DMS79 treated with DMSO at 0.1 percent for 48 hours (cell line): Measurements from ENCODE around the gene LBH.
"Not testable (repeated sequence)": the region's sequence is repeated elsewhere in the genome, so short reads cannot be mapped to it uniquely, and the experiment has no call there.

Experiments
- DNase-seq: peaks from one replicate; lab custom pipeline; 2025; lab: John Stamatoyannopoulos, UW

The LBH gene

DNA sequence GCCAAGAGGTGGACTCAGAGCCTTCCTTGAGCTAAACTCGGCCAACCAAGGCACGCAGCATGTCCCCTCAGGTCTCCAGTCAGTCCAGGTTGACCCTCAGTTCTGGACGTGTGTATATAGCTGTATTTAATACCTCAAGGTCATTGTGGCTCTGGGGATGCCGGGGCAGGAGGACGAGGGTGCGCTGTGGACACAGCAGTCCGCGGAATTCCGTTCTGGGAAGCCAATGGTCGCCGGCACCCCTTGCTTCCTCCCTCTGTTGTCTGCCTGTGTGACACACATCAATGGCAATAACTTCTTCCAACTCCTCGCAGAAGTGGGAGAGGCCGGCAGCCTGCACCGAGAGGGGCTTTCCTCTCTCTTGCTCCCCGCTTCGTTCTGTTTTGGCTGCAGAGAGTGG lies 27.7 kb downstream of the LBH start:
- DNase-seq, result no peak

DNA sequence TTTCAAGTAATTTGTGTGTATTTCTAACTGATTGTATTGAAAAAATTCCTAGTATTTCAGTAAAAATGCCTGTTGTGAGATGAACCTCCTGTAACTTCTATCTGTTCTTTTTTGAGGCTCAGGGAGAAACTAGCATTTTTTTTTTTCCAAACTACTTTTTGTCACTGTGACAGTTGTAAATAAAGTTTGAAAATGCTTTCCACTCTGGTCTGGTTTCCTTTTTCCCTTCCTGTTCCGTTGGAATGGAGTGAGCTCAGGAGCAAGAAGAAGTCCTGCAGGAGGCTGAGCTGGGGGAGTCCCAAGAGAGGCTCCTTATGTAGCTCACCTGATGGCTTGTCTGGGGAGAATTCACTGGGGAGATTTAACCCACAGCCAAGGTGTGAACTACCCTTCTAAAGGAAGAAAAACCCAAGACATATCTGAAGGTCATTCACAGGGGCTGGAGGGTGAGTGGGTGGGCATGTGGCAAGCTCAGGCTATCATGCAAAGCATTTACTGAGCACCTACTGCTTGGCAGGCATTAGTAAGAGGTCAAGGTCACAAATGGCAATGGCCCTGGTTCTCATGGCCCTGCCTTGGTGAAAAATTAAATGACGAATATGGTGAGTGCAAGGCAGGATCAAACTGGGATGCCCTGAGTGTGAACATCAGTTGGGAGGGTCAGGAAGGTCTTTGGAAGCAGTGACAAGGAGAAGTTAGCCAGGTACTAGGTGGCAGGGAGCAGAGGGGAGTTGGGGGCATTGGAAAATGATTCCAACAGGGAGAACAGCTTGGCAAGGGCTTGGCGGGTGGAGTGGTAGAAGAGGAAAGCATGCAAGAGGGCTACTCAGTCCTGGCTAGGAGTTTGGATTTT lies 28.7 kb downstream of the LBH start:
- no peak for DNase-seq

DNA sequence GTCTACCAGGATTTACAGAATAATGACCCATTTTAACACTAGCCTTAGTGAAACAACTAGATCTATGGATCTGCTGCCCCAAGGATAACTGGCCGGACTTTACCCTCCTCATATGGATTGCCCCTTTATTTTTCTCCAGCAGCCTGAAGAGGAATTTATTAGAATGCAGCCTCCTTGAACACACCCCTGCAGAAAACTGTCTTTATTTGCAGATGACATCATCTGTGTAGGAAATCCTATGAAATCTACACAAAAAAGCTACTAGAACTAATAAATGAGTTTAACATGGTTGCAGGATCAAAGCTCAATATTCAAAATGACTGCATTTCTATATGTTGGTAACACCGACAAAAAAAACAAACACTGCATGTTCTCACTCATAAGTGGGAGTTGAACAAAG lies 29.6 kb downstream of the LBH start:
- DNase-seq, result no peak

DNA sequence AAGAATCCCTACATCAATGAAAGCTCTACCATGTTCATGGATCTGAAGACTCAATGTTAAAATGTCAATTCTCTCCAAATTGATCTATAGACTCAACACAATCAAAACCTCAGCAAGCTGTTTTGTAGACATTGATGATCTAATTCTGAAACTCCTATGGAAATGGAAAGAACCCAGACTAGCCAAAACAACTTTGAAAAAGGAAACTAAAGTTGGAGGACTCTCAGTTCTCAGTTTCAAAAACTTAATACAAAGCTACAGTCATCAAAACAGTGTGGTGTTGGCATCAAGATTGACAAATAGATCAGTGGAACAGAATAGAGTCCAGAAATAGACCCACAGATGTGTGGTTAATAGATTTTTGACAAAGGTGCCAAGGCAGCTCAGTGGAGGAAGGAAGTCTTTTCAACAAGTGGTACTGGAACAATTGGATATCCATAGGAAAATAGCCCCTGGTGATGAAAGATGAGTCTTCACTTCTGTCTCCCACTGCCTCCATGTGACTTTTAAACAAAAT lies 30.4 kb downstream of the LBH start:
- no peak for DNase-seq

DNA sequence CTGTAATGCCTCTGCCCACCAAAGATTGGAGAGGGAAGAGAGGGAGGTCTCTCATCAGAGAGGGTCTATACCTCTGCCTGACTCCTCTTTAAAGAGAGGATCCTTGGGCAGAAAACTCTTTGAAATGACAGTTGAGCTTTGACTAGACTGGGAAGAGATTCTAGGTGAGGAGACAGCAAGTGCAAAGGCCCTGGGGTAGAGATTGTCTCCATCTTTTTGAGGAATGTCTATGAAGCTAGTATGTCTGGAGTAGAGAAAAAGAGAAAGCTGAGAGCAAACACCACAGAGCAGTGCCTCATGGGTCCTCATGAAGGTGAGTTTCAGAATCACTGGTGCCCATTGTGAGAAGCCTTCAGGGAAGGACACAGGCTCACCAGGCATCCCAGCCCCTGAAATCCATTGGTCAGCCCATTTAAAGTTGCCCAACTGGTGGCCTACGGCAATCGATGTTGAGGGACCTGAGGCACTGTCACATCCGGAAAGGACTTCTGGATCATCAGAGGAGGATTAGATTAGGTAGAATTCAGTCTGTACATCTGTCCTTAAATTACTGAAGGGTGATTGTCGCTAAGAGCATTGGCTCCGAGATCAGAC lies 31.5 kb downstream of the LBH start:
- no peak for DNase-seq

DNA sequence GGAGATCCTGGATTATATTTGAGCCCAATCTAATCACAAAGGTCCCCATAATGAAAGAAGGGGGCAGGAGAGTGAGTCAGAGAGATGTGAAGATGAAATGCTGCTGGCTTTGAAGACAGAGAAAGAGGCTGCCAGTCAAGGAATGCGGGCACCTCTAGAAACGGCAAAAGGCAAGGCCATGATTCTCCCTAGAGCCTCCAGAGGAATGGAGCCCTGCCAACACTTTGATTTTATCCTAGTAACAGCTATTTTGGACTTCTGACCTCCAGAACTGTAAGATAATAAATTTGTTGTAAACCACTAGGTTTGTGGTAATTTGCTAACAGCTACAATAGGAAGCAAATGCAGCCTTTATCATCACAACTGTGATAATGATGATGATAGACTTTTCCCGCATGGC lies 32.9 kb downstream of the LBH start:
- DNase-seq, result no peak

DNA sequence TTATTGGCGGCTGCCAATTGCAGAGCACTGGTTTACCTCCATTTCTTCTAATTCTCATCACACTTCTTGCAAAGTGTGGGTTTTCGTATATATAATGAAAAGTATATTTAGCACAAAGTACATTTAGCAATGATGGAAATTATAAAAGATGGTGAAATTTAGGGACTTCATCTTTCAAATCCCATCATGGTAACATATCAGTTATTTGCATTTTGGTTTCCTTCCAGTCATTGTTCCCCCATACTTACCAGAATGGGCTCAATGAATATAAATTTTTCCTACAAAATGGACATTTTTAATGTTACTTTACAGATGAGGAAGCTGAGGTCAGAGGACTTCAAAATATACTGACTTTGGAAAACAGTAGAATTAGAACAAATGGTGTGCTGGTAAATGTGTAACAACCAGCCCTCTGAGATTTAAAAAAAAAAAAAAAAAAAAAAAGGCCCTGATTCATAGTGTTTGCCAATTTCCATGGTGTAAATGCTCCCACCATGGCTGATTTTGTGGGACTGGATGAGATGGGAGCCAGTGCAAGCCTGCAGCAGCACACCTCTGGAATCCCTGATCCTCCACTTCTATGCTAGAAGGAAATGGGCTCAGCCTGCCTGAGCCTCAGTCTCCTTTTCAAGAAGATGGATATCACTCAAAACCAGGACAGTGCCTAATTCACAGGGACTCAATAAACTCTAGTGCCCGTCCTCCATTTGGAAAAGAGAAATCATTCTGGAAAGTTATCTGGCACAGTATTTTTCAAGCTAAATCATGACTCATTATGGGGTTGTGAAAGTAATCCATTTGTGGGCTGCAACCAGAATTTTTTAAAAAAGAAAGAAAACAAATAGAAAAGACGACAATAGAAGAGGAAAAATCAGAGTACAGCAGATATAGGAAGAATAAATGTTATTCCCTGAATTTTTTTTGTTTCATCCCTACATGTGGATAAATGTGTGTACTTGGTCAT lies 34.0 kb downstream of the LBH start:
- no peak for DNase-seq

DNA sequence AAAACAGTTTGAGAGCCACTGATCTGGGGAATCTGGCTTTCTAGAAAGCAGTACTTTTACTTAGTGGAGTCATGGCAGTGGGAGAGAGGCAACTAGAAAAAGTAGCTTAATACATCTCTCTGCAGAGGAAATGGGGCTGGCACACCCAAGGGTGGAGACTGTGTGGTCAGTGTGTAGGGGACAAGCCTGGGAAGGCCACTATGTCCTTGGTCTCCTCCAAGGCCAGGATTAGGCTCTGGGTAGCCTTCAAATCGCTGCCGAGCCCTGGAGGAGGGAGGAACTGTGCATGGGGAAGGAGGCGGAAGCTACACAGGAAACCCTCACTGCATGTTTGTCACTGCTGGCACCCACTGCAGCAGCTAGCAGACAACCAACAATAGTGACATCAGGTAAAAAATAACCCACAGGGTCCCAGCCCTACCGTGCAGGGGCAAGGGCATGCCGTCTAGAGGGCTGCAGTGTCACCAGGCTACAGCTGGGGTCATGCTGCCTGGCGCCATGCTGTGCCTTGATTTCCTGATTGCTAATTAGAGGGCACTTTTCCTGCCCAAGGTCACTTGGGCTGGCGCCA lies 34.8 kb downstream of the LBH start:
- no peak for DNase-seq

DNA sequence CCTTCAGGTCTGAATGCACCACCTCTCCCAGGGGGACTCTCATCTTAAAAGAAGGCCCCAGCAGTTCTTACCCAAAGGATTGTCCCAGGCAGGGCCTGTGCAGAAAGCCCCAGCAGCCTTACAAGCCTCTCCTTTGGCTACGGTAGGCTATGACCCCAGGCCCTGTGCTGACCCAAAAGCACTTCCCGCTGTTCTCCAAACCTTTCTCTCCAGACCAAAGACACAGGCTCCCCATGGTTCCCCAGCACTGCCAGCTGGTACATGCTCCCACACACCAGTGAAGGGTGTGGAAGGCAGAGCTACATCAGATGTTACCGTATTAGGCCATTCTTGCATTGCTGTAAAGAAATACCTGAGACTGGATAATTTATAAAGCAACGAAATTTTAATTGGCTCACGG lies 35.4 kb downstream of the LBH start:
- no peak for DNase-seq

DNA sequence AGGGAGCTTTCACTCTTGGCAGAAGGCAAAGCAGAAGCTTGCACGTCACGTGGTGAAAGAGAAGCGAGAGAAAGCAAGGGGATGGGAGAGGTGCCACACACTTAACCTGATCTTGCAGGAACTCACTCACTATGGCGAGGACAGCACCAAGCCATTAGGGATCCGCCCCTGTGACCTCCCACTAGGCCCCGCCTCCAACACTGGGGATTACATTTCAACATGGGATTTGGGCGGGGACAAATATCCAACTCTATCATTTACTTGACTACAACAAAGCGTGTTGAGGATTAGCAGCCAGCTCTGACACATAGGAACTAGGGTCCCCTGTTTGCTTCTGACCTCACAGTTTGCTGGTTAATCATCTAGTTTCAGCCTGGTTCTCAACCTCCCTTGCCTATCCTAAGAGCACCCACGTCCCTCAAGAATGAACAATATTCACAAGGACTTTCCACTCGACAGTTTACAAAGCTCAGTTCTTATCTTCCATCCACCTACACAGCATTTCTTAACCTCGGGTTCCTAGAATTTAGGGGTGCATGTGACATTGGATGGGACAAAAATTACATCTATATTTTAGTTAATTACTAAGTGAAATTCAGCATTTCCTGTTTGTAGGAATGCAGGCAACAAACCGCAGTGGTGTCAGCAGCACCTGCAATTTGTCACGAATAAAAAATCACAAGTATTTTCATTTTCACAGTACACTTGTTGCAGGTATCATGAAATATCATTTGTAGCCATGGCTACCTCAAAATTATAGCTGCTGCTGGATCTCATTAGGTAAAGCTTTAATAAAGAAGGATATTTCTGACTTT lies 36.0 kb downstream of the LBH start:
- no peak for DNase-seq

DNA sequence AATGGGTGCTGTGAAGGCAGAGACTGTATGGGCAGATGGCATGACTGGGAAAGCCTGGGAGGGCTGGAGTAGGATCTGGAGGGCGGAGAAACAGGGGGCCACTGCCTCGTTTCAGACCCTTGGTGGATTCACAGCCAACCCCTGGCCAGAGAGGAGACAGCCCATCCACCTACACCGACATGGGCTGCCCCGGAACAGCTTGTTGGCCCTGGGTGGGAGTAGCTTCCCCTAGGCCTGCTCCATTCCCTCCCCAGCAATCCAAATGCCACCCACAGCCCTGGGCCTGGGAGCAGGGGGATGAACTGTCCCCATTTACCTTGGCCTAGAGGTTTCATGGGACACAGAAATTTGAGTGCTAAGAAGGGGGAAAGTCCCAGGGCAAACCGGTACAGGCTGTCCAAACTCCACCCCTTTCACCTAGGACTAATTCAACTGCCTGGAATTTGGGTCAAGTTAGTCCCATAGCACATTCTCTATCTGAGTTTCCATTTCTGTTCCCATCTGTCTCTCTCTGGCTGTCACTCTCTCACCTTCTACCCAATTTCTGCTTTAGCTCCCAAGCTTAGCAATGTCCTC lies 37.0 kb downstream of the LBH start:
- DNase-seq, result no peak

DNA sequence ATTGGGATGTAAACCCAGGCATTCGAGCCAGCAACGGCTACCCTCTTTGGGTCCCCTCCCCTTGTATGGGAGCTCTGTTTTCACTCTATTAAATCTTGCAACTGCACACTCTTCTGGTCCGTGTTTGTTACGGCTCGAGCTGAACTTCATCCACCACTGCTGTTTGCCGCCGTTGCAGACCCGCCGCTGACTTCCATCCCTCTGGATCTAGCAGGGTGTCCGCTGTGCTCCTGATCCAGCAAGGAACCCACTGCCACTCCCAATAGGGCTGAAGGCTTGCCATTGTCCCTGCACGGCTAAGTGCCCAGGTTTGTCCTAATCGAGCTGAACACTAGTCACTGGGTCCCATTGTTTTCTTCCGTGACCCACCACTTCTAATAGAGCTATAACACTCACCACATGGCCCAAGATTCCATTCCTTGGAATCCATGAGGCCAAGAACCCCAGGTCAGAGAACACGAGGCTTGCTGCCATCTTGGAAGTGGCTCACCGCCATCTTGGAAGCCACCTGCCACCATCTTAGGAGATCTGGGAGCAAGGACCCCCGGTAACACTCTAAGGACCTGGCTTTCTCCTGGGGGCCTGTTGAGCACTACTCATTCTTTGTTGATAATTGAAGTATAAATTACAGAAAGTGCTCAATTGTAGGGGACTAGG lies 37.9 kb downstream of the LBH start:
- not testable (repeated sequence) for DNase-seq

DNA sequence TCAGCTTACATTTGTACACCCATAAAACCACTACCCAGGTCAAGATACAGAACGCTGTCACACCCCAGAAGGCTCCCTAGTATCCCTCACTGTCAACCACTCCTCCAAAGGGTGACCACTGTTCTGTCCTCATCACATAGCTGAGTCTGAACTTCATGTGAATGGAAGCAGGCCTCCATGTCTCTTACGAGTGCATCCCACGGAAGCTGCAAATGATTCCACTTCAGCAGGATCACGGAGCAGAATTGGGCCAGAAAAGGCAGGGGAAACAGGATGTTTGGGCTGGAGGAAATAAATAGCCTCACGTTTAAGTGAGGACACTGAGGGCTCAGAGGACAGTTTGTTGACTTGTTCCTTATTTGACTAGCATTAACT lies 38.4 kb downstream of the LBH start:
- DNase-seq, result no peak

DNA sequence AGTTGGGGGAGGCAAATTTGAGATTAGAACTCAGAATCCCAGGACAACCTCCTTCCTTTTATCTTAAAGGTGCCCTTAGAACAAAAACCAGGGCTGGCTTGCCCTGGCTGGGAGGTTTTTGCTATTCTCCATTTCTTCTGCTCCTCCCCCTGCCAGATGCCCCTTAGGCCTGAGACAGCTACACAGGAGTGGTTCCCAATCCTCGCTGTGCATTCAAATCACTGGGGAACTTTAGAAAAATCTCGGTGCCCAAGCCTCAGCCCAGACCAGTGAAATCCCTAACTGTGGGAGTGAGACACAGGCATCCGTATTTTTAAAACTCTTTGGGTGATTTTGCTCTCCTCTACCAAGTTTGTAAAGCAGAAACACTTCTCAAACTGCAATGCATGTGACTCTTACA lies 38.8 kb downstream of the LBH start:
- no peak for DNase-seq

DNA sequence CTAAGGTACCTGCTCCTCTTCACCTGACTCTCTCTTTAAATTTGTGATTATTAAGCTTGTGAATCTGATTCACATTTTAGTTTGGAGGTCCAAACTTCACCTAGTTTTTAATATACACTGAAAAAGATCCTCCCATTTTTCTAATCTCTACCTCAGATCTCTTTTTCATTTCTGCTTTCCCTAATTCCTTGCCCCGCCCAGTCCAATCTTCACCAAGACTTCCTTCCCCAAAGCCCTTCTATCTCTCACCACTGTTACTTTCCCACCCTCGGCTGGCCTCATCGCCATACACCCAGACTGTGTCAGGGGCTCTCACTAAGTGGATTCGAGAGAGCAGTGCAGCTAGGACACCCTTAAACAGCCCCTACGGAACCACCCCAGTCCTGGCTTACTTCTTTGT lies 40.0 kb downstream of the LBH start:
- DNase-seq, result no peak

DNA sequence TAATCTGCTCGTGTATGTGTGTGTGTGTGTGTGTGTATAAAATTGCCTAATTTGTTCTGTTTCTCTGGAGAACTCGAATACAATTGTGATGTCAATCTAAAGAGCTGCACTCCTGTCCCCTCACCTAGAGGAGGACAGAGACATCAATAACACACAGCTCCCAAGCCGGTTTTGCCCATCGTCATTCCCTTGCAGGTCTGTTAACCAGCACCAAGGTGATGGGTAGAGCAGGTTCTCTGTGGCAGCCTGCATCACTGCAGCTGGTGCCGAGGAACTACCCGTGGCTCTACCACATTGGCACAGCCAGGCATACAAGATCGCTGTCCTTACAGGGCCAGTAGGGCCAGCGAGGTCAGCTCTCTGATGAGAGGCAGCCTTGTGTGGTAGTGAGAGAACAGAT lies 41.0 kb downstream of the LBH start:
- DNase-seq, result no peak

DNA sequence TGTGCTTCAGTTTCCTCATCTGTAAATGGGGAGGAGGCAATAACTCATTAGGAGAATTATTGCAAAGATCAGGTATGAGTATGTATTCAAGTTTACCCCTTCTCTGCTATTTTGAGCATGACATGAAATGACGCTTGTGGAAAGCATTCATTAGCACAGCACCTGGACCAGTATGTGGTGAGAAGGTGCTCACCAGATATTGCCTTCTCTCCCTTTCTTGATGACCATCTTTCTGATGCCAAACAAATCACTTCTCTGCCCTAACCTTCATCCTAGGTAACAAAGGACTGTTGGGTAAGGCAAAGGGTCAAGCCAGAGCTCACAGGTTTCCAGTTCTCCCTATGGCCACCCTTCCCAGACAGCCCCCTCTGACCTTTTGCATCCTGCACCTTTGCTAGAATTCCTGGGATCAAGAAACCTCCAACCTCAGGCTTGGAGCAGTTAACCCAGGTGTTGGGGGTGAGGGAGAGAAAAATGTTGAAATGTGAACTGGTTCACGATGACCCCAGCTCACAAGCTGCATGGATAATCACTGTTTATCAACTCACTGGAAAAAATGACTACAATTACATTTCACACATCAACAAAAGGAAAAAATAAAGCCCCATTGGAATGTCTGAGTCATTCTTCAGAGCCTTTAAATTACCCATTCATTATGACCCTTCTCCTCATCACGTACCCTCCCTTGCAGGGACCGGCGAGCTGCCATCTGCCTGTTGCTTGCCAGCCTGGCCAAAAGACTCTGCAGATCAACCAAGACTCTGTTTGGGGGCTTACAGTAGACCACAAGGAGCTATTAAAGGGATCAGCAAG lies 41.6 kb downstream of the LBH start:
- no peak for DNase-seq

DNA sequence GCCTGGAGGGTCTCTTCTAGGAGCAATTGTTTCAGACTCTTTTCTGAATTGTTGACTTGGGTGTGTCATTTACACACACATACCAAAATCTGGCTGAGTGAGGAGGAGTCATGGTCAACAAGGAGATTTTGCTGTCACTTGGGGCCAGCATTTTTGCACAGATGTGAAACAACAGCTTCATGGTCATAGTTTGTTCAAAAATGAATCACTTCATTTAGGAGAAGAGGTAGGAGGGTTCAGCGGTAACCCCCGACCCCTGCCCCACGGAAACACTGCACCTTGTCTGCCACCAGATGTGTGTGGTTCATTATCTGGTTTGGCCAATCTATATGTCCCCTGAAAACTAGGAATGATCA lies 42.2 kb downstream of the LBH start:
- no peak for DNase-seq

DNA sequence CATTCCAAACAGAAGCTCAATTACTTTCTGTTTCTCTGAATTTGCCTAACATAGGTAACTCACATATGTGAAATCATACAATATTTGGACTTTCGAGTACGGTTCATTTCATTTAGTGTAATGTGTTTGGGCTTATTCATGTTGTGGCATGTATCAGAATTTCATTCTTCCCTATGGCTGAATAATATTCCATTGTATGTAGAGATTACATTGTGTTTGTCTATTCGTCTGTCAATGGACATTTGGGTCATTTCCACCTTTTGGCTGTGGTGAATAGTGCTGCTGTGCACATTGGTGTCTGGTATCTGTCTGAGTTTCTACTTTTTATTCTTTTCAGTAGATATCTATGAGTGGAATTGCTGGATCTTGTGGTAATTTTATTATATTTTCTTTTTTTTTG lies 43.9 kb downstream of the LBH start:
- DNase-seq, result no peak

DNA sequence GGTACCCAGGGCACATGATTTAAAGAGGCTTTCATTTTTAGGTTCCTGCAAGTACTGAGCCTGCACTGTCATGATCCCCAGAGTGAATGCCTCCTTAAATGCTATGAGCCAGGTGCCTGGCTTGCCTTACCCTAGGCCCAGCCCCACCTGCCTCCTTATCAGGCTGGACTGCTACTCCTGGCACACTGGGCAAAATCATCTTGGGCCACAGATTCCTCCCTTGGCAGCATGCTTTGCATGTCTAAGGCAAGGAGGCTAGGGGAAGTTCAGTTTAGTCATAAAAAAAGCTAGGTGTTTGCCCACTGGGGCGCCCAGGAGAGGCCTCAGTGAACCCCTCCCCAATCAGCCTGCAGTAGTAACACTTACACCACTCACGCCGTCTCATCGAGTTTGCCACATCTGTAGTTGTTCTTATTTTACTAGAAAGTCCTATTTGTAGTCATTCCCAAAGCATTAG lies 45.1 kb downstream of the LBH start:
- DNase-seq, result no peak
